NK-92 (cell line): ENCODE data around the gene ZNF322.
A peak's percentile ranks its signal among the peaks of the same experiment; 100 is the strongest.
"Not testable (repeated sequence)": the region's sequence is repeated elsewhere in the genome, so short reads cannot be mapped to it uniquely, and the experiment has no call there.

ENCODE experiments used
- DNase-seq: peaks from one replicate; lab custom pipeline; 2025; ENCODE audit not compliant: unreplicated experiment; lab: John Stamatoyannopoulos, UW

The ZNF322 gene, protein sequence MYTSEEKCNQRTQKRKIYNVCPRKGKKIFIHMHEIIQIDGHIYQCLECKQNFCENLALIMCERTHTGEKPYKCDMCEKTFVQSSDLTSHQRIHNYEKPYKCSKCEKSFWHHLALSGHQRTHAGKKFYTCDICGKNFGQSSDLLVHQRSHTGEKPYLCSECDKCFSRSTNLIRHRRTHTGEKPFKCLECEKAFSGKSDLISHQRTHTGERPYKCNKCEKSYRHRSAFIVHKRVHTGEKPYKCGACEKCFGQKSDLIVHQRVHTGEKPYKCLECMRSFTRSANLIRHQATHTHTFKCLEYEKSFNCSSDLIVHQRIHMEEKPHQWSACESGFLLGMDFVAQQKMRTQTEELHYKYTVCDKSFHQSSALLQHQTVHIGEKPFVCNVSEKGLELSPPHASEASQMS

DNA sequence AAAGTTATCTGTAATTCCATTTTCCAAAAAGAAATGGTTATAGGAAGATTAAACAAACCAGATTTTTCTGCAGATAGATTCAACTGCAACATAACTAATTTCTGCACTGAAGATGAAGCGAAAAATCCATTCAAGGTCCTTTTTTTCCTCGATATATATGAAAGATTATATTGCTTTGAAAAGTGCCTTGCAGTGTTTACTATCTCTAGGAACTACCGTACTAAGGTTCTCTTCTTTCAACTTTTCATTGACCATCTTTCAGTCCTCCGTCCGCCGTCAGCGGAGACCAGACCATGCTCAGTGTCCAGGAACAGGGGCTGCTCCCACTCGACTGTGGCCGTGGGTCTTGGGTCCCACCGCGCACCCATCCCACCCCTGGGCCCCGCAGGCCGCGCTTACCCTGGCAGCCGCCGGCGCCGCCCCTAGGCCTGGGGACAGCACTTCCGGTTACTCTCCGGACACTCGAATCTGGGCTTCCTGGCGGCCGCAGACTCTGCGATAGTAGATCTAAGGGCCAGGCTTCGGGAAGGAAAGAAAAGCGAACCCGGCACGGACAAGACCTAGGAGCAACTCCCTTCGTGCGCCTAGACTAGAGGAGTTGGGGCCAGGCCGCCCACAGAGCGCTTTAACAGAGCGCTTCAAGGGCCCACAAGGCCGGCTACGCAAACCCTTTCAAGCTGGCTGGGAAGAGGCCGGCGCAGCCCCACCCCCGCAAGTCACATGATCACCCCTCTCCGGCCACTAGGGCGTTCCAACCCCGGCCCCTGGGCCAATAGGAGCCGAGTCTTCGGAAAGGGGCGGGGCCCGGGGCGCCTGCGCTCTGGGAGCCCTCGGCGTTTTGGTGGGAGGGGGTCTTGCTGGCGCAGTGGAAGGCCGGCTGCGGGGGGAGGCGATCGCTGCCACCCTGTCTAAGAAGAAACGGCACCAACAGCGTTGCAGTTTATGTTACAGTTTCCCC is at the start of gene ZNF322:
ZNF322 (minus strand) TSS at position 705 of the 958 bp plus-strand sequence. CDS start 21,193 bp downstream, outside the sequence.
- DNase-seq: peak; percentile 24

DNA sequence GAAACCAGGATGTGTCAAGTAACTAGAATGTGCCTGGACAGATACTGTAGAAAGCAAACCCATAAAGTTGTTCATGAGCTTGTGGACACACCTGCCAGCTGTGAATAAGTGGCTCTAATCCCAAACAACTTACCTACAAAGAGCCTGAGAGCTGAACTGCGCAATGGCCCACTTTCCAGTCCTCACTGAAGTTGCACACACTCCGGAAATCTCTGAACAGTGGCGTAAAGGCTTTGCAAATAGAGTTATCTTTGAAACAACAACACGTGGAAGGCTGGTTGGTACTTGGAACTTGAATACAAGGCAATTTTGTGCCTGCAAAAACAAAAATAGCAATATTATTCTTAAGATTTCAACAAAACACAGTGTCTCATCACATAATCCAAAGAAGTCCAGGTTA is 46.2 kb upstream of the ZNF322 start:
- not testable (repeated sequence) for DNase-seq

DNA sequence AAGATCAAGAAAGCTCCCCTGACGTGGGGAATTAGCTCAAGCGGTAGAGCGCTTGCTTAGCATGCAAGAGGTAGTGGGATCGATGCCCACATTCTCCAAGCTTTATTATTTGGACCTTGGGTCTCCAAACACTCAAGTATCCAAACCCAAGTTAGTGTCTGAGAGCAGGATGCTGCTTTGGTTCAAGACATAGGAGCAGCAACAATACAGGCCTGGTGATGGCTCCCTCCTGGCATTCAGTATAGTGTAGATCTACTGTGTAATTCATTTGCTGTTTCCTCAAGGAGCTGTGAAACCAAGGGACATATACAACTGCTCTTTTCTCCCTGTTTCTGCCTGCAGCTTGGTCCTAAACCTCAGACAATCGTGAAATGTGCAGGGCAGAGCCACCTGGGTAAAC is 45.8 kb upstream of the ZNF322 start:
- not testable (repeated sequence) for DNase-seq

DNA sequence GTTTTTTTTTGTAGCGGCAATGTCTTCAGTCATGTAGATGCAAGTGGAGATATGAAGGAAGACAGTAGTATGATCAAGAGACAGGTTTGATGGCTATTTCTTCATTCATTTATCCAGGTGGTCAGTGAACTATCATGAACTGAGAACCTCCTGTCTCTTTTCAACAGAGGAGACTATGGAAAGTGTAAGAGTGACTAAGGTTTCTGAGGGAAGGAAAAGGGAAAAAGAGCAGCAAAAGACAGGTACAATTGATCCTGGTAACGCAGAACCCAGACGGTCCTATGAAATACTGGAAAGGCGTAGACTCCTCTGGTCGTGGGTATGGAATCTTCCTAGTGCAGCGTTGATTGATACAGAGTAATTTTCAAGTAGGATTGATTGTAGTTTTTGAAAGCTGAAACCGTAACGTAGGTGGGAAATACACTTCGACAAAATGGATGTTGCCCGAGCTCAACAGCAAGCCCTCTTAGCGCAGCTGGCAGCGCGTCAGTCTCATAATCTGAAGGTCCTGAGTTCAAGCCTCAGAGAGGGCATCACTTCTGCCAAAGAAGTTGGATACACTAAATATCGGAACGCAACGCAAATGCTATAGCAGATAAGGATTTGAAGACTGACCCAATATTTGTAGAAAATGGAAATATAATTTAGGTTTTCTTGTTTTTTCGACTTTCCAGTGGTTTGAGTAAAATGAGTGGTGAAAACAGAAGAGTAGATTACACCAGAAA is 41.6 kb upstream of the ZNF322 start:
- DNase-seq: not testable (repeated sequence)

DNA sequence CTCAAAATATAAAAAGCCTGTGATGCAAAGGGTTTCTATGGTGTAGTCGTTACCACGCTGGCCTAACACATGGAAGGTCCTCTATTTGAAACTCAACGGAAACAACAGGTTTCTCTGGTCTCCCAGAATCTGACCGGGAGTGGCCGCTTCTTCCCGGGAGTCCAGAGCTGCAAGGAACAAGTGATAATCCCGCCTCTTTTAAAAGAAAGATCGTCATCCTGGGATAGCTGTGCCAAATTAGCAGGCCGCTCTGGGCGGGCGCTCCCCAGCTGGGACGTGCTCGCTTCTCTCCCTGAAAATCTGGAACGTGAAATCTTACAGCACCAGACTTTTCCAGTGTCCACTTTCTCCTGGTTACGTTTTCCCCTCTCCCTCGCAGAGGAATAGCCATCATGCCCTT is 38.0 kb upstream of the ZNF322 start:
- not testable (repeated sequence) for DNase-seq

DNA sequence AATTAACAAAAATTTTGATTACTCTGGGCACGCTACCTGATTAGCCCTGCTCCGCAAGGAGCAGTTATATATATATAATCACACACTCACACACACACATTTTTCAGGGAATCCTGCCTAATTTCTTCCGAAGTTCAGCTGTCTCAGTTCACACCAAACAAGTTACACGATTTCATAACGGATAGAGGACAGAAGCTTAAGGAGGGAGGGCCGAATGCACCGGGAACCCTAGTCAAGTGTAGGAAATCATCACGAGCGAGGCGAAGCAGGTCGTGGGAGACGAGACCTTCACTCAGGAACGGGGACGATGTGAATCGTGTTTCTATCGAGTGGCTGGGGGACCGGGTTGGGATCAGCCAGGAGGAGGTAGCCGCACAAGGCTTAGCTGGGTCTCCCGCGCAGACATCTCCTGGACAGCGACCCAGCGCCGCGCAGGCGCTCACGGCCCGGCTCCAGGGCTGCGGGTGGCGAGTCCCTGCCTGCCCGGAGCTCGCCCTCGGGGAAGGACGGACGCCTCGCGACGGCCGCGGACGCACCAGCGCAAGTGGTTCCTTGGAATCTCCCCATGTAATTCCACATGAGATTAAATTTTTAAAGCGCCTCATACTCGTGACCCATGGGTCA is 29.9 kb upstream of the ZNF322 start:
- DNase-seq: not testable (repeated sequence)

DNA sequence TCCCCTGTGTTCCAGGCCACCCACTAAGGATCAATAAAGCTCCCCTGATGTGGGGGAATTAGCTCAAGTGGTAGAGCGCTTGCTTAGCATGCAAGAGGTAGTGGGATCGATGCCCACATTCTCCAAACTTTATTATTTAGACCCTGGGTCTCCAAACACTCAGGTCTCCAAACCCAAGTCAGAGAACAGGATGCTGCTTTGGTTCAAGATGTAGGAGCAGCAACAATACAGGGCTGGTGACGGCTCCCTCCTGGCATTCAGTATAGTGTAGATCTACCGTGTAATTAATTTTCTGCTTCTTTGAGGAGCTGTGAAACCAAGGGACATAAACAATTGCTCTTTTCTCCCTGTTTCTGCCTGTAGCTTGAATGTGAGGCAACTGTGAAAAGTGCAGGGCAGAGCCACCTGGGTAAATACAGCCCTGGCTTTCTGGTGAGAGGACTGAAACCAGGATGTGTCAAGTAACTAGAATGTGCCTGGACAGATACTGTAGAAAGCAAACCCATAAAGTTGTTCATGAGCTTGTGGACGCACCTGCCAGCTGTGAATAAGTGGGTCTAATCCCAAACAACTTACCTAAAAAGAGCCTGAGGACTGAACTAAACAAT is 23.0 kb upstream of the ZNF322 start:
- DNase-seq: not testable (repeated sequence)

DNA sequence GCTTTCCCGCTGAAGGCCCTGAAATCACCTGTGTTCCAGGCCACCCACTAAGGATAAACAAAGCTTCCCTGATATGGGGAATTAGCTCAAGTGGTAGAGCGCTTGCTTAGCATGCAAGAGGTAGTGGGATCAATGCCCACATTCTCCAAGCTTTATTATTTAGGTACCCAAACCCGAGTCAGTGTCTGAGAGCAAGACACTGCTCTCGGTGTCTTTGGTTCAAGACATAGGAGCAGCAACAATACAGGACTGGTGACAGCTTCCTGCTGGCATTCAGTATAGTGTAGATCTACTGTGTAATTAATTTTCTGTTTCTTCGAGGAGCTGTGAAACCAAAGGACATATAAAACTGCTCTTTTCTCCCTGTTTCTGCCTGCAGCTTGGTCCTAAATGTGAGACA is 13.7 kb upstream of the ZNF322 start:
- not testable (repeated sequence) for DNase-seq

DNA sequence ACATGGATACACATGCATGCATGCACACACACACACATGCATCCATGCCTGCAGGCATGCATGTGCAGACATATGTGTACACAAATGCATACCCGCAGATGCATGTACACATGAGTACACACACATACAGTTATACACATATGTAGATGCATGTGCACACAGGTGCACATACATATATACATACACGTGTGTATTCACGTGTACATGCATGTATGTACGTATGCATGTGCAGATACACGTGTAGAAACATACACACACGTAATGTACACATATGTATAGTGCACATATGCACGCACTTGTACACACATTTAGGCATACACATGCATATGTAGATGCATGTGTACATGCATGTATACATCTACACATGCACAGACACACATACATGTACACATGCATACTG is 11.0 kb upstream of the ZNF322 start:
- DNase-seq: not testable (repeated sequence)

DNA sequence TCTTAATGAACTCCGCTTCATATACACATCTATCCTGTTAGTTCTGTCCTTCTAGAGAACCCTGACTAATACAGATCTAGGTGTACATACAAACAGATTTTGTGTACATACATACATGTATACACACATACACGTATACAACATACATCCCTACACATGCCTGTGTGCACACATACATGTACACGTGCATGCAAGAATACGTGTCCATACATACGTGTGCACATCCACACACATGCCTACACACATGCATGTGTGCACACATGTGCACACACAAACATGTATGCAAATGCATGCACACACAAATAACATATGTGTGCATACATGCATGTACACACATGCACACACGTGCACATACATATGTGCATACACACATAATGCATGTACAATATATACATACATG is 10.5 kb upstream of the ZNF322 start:
- not testable (repeated sequence) for DNase-seq

DNA sequence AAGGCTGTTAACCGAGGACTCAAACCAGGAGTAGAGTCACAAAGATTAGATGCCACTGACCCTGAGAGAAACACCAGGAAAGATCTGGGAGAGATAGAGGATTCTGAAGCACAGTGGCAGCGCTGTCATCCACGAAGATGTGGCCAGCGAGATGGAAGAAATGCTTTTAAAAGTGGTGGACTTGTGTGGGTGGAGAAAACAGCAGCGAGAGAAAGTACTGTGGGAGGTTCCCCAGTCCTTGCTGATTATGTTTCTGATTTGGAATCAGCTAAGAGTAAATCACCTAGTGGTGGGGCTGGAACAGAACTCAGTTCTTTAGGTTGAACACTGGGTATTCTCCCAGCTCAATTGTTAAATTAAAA is 435 bp upstream of the ZNF322 start:
- DNase-seq: no peak

DNA sequence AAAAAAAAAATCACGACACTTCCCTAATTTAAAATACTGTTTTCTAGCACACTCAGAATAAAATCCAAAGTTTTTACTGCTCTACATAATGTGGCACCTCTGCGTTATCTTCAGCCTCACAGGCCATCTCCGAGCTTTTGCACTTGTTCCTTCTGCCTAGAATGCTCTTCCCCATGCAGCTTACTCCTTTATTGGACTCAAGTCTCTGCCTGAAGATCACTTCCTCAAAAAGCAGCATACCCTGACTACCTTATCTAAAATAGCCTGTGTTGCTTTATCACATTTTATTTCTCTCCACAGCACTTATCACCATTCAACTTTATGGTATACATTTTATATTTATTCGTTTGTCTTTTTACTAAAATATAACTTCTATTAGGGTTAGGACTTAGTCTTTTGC is 2.3 kb downstream of the ZNF322 start:
- DNase-seq: no peak

DNA sequence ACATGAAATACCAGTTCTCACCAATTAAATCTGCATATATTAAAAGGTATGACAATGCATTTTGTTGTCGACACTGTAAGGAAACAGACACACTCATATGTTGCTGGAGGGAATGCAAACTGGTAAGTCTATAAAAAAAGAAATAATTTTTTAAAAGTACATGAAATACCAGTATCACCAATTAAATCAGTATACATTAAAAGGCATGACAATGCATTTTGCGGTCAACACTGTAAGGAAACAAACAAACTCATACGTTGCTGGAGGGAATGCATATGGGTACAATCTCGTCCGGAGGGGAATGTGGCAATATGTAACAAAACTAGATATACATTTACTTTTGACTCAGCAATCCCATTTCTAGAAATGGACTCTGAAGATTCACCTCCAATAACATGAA is 6.5 kb downstream of the ZNF322 start:
- no peak for DNase-seq

DNA sequence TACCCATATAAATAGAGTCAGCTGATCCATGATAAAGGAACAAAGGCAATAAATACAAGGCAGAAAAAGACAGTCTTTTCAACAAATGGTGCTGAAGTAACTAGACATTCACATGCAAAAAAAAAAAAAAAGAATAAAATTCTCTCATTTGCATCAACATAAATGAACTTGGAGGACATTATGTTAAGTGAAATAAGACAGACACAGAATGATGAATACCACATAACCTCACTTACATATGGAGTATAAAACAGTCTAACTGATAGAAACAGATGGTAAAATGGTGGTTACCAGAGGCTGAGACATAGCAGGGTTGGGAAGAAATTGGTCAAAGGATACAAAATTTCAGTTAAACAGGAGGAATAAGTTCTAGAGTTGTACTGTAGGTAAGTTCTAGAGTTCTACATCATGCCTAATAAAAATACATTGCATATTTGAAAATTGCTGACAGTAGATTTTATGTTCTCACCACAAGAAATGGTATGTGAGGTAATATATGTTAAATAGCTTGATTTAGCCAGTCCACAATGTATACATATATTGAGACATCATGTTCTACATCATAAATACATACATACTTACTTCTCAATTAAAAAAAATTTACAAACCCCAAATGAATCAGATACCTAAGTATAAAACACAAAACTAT is 8.3 kb downstream of the ZNF322 start:
- no peak for DNase-seq

DNA sequence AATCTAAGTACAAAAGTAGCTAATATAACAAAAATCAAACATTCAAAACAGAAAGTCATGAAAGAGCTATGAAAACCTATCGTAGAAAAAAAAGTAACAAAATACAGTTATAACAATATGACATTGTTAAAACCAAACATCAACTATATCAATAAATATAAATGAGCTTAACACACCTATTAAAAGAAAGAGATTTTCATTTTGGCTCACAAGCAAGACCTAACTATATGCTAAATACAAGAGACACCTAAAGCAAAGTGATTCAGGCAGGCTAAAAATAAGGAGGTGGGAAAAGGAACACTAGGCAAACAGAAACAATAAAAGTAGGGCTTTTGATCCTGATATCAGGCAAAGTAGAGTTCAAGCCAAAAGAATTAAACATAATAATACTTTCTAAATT is 13.5 kb downstream of the ZNF322 start:
- DNase-seq: no peak

DNA sequence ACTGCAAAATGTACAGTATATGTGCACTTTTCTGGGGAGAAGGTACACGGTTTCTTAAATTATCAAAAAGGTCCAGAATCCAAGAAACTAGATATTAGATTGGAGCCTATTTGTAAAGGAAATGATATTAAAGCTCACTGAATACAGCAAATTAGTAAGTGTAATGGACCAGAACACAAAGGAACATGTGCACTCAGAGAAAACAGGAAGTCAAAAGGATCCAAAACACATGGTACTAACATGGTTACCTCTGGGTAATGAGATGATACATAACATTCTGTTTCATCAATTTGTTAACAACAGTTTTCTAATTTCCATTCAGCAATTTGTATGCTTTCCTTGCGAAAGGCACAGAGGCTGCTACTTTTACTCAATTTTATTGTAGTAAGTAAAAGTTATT is 18.7 kb downstream of the ZNF322 start:
- no peak for DNase-seq

DNA sequence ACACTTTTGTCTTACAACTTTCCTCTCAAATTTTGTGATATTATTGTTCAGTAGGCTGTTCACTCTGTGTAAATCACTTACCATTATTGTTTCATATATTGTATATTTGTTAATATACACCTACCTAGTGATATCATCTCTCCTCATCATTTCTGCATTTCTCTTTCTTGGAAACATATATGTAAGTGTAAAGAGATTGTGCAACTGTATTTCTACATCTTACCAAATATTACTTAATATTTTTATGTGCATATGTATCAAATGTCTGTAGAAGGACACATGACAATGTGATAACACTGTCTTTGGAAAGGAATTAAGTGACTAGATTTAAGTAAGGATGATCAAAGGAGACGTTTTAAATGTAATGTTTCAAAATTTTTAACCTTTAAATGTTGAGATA is 30.2 kb downstream of the ZNF322 start:
- no peak for DNase-seq

DNA sequence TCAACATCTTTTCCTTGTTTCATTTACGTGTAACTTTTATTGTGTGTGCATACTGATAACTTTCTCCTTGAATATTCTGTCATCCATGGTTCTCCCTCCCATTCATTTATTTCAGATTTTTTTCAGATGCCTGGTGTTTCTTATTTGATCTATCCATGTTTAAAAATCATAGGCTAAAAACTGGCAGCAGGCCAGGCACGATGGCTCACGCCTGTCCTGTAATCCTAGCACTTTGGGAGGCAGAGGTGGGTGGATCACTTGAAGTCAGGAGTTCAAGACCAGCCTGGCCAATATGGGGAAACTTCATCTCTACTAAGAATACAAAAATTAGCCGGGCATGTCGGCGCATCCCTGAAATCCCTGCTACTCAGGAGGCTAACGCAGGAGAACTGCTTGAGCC is 31.7 kb downstream of the ZNF322 start:
- no peak for DNase-seq

DNA sequence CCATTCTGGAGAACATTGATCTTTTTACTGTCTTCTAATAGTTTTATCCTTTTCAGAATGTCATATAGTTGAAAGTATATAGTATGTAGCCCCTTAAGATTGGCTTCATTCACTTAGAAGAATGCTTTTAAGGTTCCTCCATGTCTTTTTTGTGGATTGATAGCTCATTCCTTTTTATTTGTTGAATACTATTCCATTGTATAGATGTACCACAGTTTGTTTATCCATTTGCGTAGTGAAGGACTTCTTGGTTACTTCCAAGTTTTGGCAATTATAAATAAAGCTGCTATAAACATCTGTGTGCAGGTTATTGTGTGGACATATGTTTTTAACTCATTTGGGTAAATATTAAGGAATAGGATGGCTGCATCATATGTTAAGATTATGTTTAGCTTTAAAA is 35.0 kb downstream of the ZNF322 start:
- no peak for DNase-seq

DNA sequence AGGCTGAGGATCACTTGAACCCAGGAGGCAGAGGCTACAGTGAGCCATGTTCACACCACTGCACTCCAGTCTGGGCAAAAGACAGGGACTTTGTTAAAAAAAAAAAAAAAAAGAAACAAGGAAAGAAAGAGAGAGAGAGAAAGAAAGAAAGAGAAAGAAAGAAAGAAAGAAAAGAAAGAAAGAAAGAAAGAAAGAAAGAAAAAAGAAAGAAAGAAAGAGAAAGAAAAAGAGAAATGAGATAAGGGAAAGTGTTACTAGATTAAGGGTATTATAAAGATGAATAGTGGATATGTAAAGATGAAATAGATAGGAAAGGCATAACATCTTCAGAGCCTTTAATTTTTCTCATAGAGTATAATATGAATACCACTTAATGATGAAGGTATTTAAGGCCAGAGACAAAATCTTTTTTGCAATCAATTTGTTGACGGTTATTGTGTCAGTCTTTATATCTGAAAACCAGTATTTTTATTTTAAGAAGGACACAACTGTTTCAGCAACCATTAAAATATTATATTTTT is 36.1 kb downstream of the ZNF322 start:
- DNase-seq: no peak
